Activated naive CD8-positive, alpha-beta T cell treated with anti-CD3 and anti-CD28 coated beads for 36 hours (primary cell): Measurements from ENCODE around the gene KRTAP13-3. TPM values are rescaled to one million over a fixed set of nuclear protein-coding genes. Genes with fewer than 3 reads are reported as not detected.

Source experiments
- DNase-seq: peaks from one replicate; pipeline ENCODE4 v3.0.0; 2021
- H3K27ac Mint-ChIP-seq: one replicate; pipeline ENCODE4 v1.8.0; 2022; ENCODE audit warnings: mild to moderate bottlenecking, moderate library complexity, mixed read lengths
- H3K27me3 Mint-ChIP-seq: one replicate; pipeline ENCODE4 v1.8.0; 2022; ENCODE audit warnings: mild to moderate bottlenecking, mixed read lengths
- H3K36me3 Mint-ChIP-seq: one replicate; pipeline ENCODE4 v1.8.0; 2021; ENCODE audit warnings: mild to moderate bottlenecking, mixed read lengths
- H3K4me1 Mint-ChIP-seq: one replicate; pipeline ENCODE4 v1.8.0; 2021; ENCODE audit warnings: mixed read lengths
- H3K4me3 Mint-ChIP-seq: one replicate; pipeline ENCODE4 v1.8.0; 2022; ENCODE audit warnings: mild to moderate bottlenecking, moderate library complexity, mixed read lengths
- H3K9me3 Mint-ChIP-seq: one replicate; pipeline ENCODE4 v1.8.0; 2022; ENCODE audit warnings: mixed read lengths
- total RNA-seq, 2 experiments: library from RNA; stranded (reverse); gene quantifications; one replicate each; pipeline ENCODE4 v1.2.3, GENCODE V29; 2021

KRTAP13-3 gene
- total RNA-seq, 2 experiments from 2014 or later = not detected

- Mint-ChIP-seq H3K4me1 (no peaks in the 10 kb centered on the region), H3K36me3 (no peaks in the 10 kb centered on the region), H3K4me3 (no peak overlapping the region), H3K9me3 (peaks cover 3% of the 10 kb centered on the region), H3K27me3 (no peaks in the 10 kb centered on the region), H3K27ac (no peak overlapping the region)
- no peak for DNase-seq
Measured at GRCh38 chr21:30391492-30392025, 34.2 kb downstream of the KRTAP13-3 start.

- no peak for DNase-seq
- H3K27me3 Mint-ChIP-seq = no peaks in the 10 kb centered on the region
- no peak overlapping the region for H3K27ac Mint-ChIP-seq
- no peaks in the 10 kb centered on the region for H3K4me1 Mint-ChIP-seq
- H3K4me3 Mint-ChIP-seq = no peak overlapping the region
- no peaks in the 10 kb centered on the region for H3K9me3 Mint-ChIP-seq
- no peaks in the 10 kb centered on the region for H3K36me3 Mint-ChIP-seq
Measured at GRCh38 chr21:30382201-30382600, 43.5 kb downstream of the KRTAP13-3 start.

Other genes with a start within 250 kb of the KRTAP13-3 start
- gene CLDN8, start 209.8 kb downstream of the KRTAP13-3 start, total RNA-seq = not detected
- gene KRTAP24-1, start 143.0 kb downstream of the KRTAP13-3 start, total RNA-seq = not detected
- gene KRTAP25-1, start 136.4 kb downstream of the KRTAP13-3 start, total RNA-seq = not detected
- not detected for gene KRTAP26-1, start 105.6 kb downstream of the KRTAP13-3 start, total RNA-seq
- gene KRTAP27-1, start 88.2 kb downstream of the KRTAP13-3 start, total RNA-seq = not detected
- gene KRTAP23-1, start 77.3 kb downstream of the KRTAP13-3 start, total RNA-seq = not detected
- not detected for gene KRTAP13-2, start 53.7 kb downstream of the KRTAP13-3 start, total RNA-seq
- not detected for gene KRTAP13-1, start 29.9 kb downstream of the KRTAP13-3 start, total RNA-seq
- gene KRTAP13-4, start 4.3 kb upstream of the KRTAP13-3 start, total RNA-seq = not detected
- not detected for gene KRTAP15-1, start 14.3 kb upstream of the KRTAP13-3 start, total RNA-seq
- gene KRTAP19-1, start 54.4 kb upstream of the KRTAP13-3 start, total RNA-seq = not detected
- not detected for gene KRTAP19-2, start 61.5 kb upstream of the KRTAP13-3 start, total RNA-seq
- not detected for gene KRTAP19-3, start 66.1 kb upstream of the KRTAP13-3 start, total RNA-seq
- not detected for gene KRTAP19-4, start 71.2 kb upstream of the KRTAP13-3 start, total RNA-seq
- not detected for gene KRTAP19-5, start 76.2 kb upstream of the KRTAP13-3 start, total RNA-seq
- gene KRTAP19-6, start 115.9 kb upstream of the KRTAP13-3 start, total RNA-seq = not detected
- not detected for gene KRTAP19-7, start 135.4 kb upstream of the KRTAP13-3 start, total RNA-seq
- gene KRTAP22-2, start 164.5 kb upstream of the KRTAP13-3 start, total RNA-seq = not detected
- not detected for gene KRTAP6-3, start 166.5 kb upstream of the KRTAP13-3 start, total RNA-seq
- gene KRTAP6-2, start 173.0 kb upstream of the KRTAP13-3 start, total RNA-seq = not detected
- not detected for gene KRTAP22-1, start 175.2 kb upstream of the KRTAP13-3 start, total RNA-seq
- not detected for gene KRTAP6-1, start 188.0 kb upstream of the KRTAP13-3 start, total RNA-seq
- gene KRTAP20-1, start 190.5 kb upstream of the KRTAP13-3 start, total RNA-seq = not detected
- gene KRTAP20-4, start 194.7 kb upstream of the KRTAP13-3 start, total RNA-seq = not detected
- not detected for gene KRTAP20-2, start 209.3 kb upstream of the KRTAP13-3 start, total RNA-seq
- not detected for gene KRTAP20-3, start 216.9 kb upstream of the KRTAP13-3 start, total RNA-seq